PC-9 (cell line): Measurements from ENCODE around the gene DNAH11. TPM values are rescaled to one million over a fixed set of nuclear protein-coding genes. Genes with fewer than 3 reads are reported as not detected.

Experiments used
- BruUV-seq: library from RNA; stranded (reverse); fragments of 400-500 nt; replicated peaks from 2 replicates; lab custom pipeline; 2021; lab: Mats Ljungman, UMichigan
- CTCF ChIA-PET: fragments of 300-600 bp; sonication (Branson Sonifier 250); formaldehyde crosslinking; loops from one replicate; lab custom pipeline; 2022; ENCODE audit warnings: antibody characterized with exemption; lab: Charles Lee
- POLR2A ChIA-PET: fragments of 300-600 bp; sonication (Branson Sonifier 250); formaldehyde crosslinking; loops from one replicate; lab custom pipeline; 2022; ENCODE audit warnings: antibody characterized with exemption; ENCODE audit not compliant: unreplicated experiment; lab: Charles Lee
- DNase-seq, 2 experiments: peaks; one replicate each; pipeline versions ENCODE4 v3.0.0 to v3.0.0-alpha.2; 2015 to 2022; ENCODE audit warnings: mixed read lengths in 1 of 2
- H2AFZ ChIP-seq: fragments of 200-600 bp; sonication (generic); 2 replicates; pipeline ENCODE4 v1.8.1; 2017; ENCODE audit warnings: antibody characterized with exemption
- H3F3A ChIP-seq: fragments of 200-600 bp; sonication (generic); 2 replicates; pipeline ENCODE4 v1.8.1; 2017; ENCODE audit warnings: antibody characterized with exemption, mild to moderate bottlenecking, low read depth; ENCODE audit not compliant: insufficient read depth
- H3K27ac ChIP-seq: fragments of 200-600 bp; sonication (generic); 2 replicates; pipeline ENCODE4 v1.6.1; 2016; ENCODE audit warnings: mixed run types
- H3K27me3 ChIP-seq: fragments of 200-600 bp; sonication (generic); 2 replicates; pipeline ENCODE4 v1.6.1; 2016; ENCODE audit warnings: low read depth, mixed run types; ENCODE audit not compliant: insufficient read depth
- H3K36me3 ChIP-seq: fragments of 200-600 bp; sonication (generic); 2 replicates; pipeline ENCODE4 v1.6.1; 2016; ENCODE audit warnings: low read depth, mixed run types
- H3K4me1 ChIP-seq: fragments of 200-600 bp; sonication (generic); replicated peaks from 2 replicates; pipeline ENCODE4 v1.6.1; 2016; ENCODE audit warnings: mixed run types; ENCODE audit not compliant: insufficient read depth
- H3K4me2 ChIP-seq: fragments of 200-600 bp; sonication (generic); 2 replicates; pipeline ENCODE4 v1.6.1; 2017; ENCODE audit warnings: mixed run types
- H3K4me3 ChIP-seq: fragments of 200-600 bp; sonication (generic); 2 replicates; pipeline ENCODE4 v1.6.1; 2016; ENCODE audit warnings: mixed run types
- H3K79me2 ChIP-seq: fragments of 200-600 bp; sonication (generic); 2 replicates; pipeline ENCODE4 v1.6.1; 2017; ENCODE audit warnings: low read depth, mixed run types
- H3K9me2 ChIP-seq: fragments of 200-600 bp; sonication (generic); 2 replicates; pipeline ENCODE4 v1.8.1; 2017; ENCODE audit warnings: mild to moderate bottlenecking; ENCODE audit not compliant: insufficient read depth
- H3K9me3 ChIP-seq: fragments of 200-600 bp; sonication (generic); 2 replicates; pipeline ENCODE4 v1.8.1; 2016; ENCODE audit warnings: low read depth; ENCODE audit not compliant: insufficient read depth
- H4K20me1 ChIP-seq: fragments of 200-600 bp; sonication (generic); 2 replicates; pipeline ENCODE4 v1.8.1; 2017; ENCODE audit not compliant: insufficient read depth
- CTCF ChIP-seq: fragments of 200-600 bp; sonication (generic); conservative IDR thresholded peaks from 2 replicates; pipeline ENCODE4 v1.6.1; 2017; ENCODE audit warnings: mixed run types, antibody characterized with exemption, mild to moderate bottlenecking, moderate library complexity
- EZH2 ChIP-seq: fragments of 200-600 bp; sonication (generic); IDR thresholded peaks from 2 replicates; pipeline ENCODE4 v1.8.0; 2017; ENCODE audit warnings: antibody characterized with exemption, low read depth
- intact Hi-C: fragments of 100-400 bp; cut with micrococcal nuclease; formaldehyde crosslinking; loops from one replicate; pipeline ENCODE4 v1.10.0; 2022; ENCODE audit not compliant: unreplicated experiment
- total RNA-seq: library from RNA; stranded (reverse); gene quantifications from 2 replicates; pipeline ENCODE4 v1.2.3, GENCODE V29; 2021

Gene DNAH11
- total RNA-seq, 1 experiment from 2014 or later, result not detected

GRCh38 chr7:21914671-21915070 lies 371.8 kb downstream of the DNAH11 start:
- Histone ChIP-seq H3K36me3 (peaks cover 24% of the 10 kb centered on the region; the same call in 1 of the 2 replicates), H2AFZ (no peak overlapping the region), H3K9me3 (no peaks in the 10 kb centered on the region), H3K4me2 (no peak overlapping the region), H3K4me3 (no peak overlapping the region), H3F3A (no peaks in the 10 kb centered on the region; the same call in 1 of the 2 replicates), H3K4me1 (no peaks in the 10 kb centered on the region), H3K9me2 (no peaks in the 10 kb centered on the region), H3K27me3 (no peaks in the 10 kb centered on the region), H4K20me1 (peaks cover 20% of the 10 kb centered on the region), H3K79me2 (peaks cover 14% of the 10 kb centered on the region), H3K27ac (no peak overlapping the region)
- no peak for DNase-seq
- POLR2A ChIA-PET, result no interaction called here
- BruUV-seq, result no TSS peak
- TF ChIP-seq EZH2 (no peak), CTCF (no peak)
- CTCF ChIA-PET, result no interaction called here
- intact Hi-C loops, result loop anchor here (5.0 kb wide), 1 partner anchor 88 kb away; no protein-coding TSS in a partner anchor

GRCh38 chr7:21915140-21915539 lies 372.3 kb downstream of the DNAH11 start:
- H3K4me2 ChIP-seq, result no peak overlapping the region
- peaks cover 24% of the 10 kb centered on the region for H4K20me1 ChIP-seq
- H3K27ac ChIP-seq, result no peak overlapping the region
- POLR2A ChIA-PET, result no interaction called here
- H3K9me3 ChIP-seq, result no peaks in the 10 kb centered on the region
- TF ChIP-seq EZH2 (no peak), CTCF (no peak)
- H3K9me2 ChIP-seq, result no peaks in the 10 kb centered on the region
- no peaks in the 10 kb centered on the region for H3K4me1 ChIP-seq
- no peak overlapping the region for H2AFZ ChIP-seq
- H3K36me3 ChIP-seq, result peaks cover 25% of the 10 kb centered on the region; the same call in 1 of the 2 replicates
- peaks cover 19% of the 10 kb centered on the region for H3K79me2 ChIP-seq
- H3F3A ChIP-seq, result no peaks in the 10 kb centered on the region; the same call in 1 of the 2 replicates
- H3K27me3 ChIP-seq, result no peaks in the 10 kb centered on the region
- H3K4me3 ChIP-seq, result no peak overlapping the region
- intact Hi-C loops, result loop anchor here (5.0 kb wide), 1 partner anchor 87 kb away; no protein-coding TSS in a partner anchor
- CTCF ChIA-PET, result no interaction called here
- BruUV-seq, result no TSS peak
- no peak for DNase-seq

- BruUV-seq, result no TSS peak
- H3K79me2 ChIP-seq, result peaks cover 29% of the 10 kb centered on the region
- H3K4me3 ChIP-seq, result no peak overlapping the region
- TF ChIP-seq EZH2 (no peak), CTCF (no peak)
- no peaks in the 10 kb centered on the region for H3K9me3 ChIP-seq
- DNase-seq, result no peak
- ChIA-PET POLR2A (no interaction called here), CTCF (no interaction called here)
- H3K9me2 ChIP-seq, result no peaks in the 10 kb centered on the region
- intact Hi-C loops, result loop anchor here (5.0 kb wide), 1 partner anchor 86 kb away; no protein-coding TSS in a partner anchor
- H3K27me3 ChIP-seq, result no peaks in the 10 kb centered on the region
- H2AFZ ChIP-seq, result no peak overlapping the region
- peaks cover 25% of the 10 kb centered on the region; the same call in 1 of the 2 replicates for H3K36me3 ChIP-seq
- peaks cover 34% of the 10 kb centered on the region for H4K20me1 ChIP-seq
- no peaks in the 10 kb centered on the region; the same call in 1 of the 2 replicates for H3F3A ChIP-seq
- no peak overlapping the region for H3K4me2 ChIP-seq
- no peaks in the 10 kb centered on the region for H3K4me1 ChIP-seq
- no peak overlapping the region for H3K27ac ChIP-seq
Measured at GRCh38 chr7:21916176-21916575, 373.3 kb downstream of the DNAH11 start.
